HepG2 (cell line): ENCODE data around the gene ACER3. TPM values are rescaled to one million over a fixed set of nuclear protein-coding genes. Genes with fewer than 3 reads are reported as not detected.

Experiments
- ELF4 ChIP-seq: sonication (generic); formaldehyde crosslinking; IDR thresholded peaks from 2 replicates; pipeline ENCODE4 v1.5.0; 2020; ENCODE audit warnings: missing genetic modification reagents, mild to moderate bottlenecking, moderate library complexity, borderline replicate concordance
- GRHL1 ChIP-seq: sonication (generic); formaldehyde crosslinking; conservative IDR thresholded peaks from 2 replicates; pipeline ENCODE4 v1.8.0; 2022; ENCODE audit warnings: missing genetic modification reagents
- HNF1A ChIP-seq, 2 experiments: sonication (generic) in 1 of 2; formaldehyde crosslinking in 1 of 2; IDR thresholded peaks; 2 replicates each; pipeline versions ENCODE4 v1.4.0 to v1.6.1; 2016 to 2020; ENCODE audit warnings: borderline replicate concordance in 1 of 2, low read depth in 1 of 2, mild to moderate bottlenecking in 1 of 2, missing genetic modification reagents in 1 of 2
- IRF2 ChIP-seq: IDR thresholded peaks from 2 replicates; pipeline ENCODE4 v1.6.1; 2018; ENCODE audit warnings: missing genetic modification reagents, missing compliant biosample characterization
- MATR3 ChIP-seq: sonication (generic); formaldehyde crosslinking; IDR thresholded peaks from 2 replicates; pipeline ENCODE4 v1.4.0; 2020; ENCODE audit warnings: missing genetic modification reagents
- SIN3B ChIP-seq: fragments of 150-350 bp; IDR thresholded peaks from 2 replicates; pipeline ENCODE4 v1.6.1; 2014; ENCODE audit warnings: low read length
- SNAPC2 ChIP-seq: sonication (generic); formaldehyde crosslinking; IDR thresholded peaks from 2 replicates; pipeline ENCODE4 v1.8.1; 2022; ENCODE audit warnings: mild to moderate bottlenecking, missing genetic modification reagents
- SP5 ChIP-seq: IDR thresholded peaks from 2 replicates; pipeline ENCODE4 v1.6.1; 2016; ENCODE audit warnings: low read depth, borderline replicate concordance
- TAF15 ChIP-seq: fragments of 200-400 bp; formaldehyde crosslinking; IDR thresholded peaks from one replicate; pipeline ENCODE4 v1.6.1; 2018; ENCODE audit warnings: mild to moderate bottlenecking, low read depth, low read length; ENCODE audit not compliant: poor library complexity, severe bottlenecking
- ZBTB39 ChIP-seq: sonication (generic); formaldehyde crosslinking; IDR thresholded peaks from 2 replicates; pipeline ENCODE4 v1.5.0; 2020; ENCODE audit warnings: missing genetic modification reagents
- ZNF3 ChIP-seq: IDR thresholded peaks from 2 replicates; pipeline ENCODE4 v1.7.0; 2017; ENCODE audit warnings: inconsistent platforms
- polyA plus RNA-seq, 8 experiments: library from polyadenylated mRNA; depleted of rRNA in 3 of 8; stranded (reverse) in 7 of 8; unstranded in 1 of 8; fragments of >200 nt; fragmentation: Illumina TruSeq in 4 of 8; extraction: Trizol in 4 of 8; gene quantifications; 2 replicates each; pipeline versions ENCODE4 v1.2.1 to v1.2.3, GENCODE V29; 2011 to 2016; ENCODE audit warnings: low read depth in 4 of 8, missing spikeins in 1 of 8, mixed read lengths in 1 of 8; ENCODE audit not compliant: insufficient read depth in 1 of 8
- total RNA-seq, 5 experiments: library from RNA; depleted of rRNA; stranded (reverse); fragments of >200 nt; fragmentation: Illumina TruSeq; extraction: Trizol; gene quantifications; 2 replicates each; pipeline ENCODE4 v1.2.3, GENCODE V29; 2016; ENCODE audit warnings: low read depth in 1 of 5
- TF ChIP-seq, protein P1 (sequence below): sonication (generic); formaldehyde crosslinking; IDR thresholded peaks from 2 replicates; pipeline ENCODE4 v1.4.0; 2020; ENCODE audit warnings: missing genetic modification reagents
- TF ChIP-seq, protein P2 (sequence below): sonication (generic); formaldehyde crosslinking; IDR thresholded peaks from 2 replicates; pipeline ENCODE4 v1.8.1; 2023; ENCODE audit warnings: mild to moderate bottlenecking, missing genetic modification reagents
- TF ChIP-seq, protein P3 (sequence below): sonication (generic); formaldehyde crosslinking; IDR thresholded peaks from 2 replicates; pipeline ENCODE4 v1.8.0; 2022; ENCODE audit warnings: mild to moderate bottlenecking, missing genetic modification reagents, moderate library complexity

ACER3 gene
- total and polyA plus RNA-seq, 2 of the 13 experiments (the other 11 are each of a cell fraction or from before 2014, with no cell fraction given), result 6.0 to 9.8 TPM

DNA sequence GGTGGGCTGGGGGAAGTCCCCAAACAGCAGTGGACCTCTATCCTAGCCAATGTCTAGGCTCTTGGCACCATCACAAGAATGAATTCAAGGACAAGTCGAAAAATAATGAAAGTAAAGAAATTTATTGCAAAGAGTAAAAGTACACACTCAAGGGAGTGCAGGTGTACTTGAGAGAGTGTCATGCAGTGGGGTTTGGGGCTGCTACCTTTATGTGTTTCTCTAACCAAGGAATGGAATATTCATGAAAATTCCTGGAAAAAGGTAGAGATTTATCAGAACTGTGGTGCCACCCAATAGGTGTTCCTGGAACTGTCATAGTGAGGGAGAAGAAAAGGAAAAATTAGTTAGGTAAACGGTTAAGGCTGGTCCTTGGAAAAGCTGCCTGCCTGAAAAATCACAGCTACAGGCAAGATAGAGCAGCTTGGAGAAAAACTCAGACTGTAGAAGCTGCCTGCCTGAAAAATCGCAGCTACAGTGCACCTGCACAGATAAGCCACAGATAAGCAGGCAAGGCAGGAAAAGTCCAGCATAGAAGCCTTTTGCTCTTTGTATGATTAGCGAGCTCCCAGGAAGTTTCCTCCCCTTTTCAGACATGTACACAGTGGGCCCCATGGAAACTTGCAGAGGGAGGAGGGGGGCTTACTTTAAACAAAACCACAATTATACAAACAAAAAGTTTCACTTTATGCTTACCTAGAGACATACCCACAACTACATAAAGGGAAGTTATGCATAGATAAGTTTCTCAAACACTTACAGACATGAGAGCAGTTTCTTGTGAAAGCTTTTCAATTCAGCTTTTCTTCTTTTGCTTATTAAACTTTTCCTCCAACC, 102.1 kb downstream of the ACER3 start (continued):
- TF ChIP-seq, protein P1, sequence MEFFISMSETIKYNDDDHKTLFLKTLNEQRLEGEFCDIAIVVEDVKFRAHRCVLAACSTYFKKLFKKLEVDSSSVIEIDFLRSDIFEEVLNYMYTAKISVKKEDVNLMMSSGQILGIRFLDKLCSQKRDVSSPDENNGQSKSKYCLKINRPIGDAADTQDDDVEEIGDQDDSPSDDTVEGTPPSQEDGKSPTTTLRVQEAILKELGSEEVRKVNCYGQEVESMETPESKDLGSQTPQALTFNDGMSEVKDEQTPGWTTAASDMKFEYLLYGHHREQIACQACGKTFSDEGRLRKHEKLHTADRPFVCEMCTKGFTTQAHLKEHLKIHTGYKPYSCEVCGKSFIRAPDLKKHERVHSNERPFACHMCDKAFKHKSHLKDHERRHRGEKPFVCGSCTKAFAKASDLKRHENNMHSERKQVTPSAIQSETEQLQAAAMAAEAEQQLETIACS (CRISPR knock-in tag), result no peak
- TF ChIP-seq HNF1A (IDR thresholded peaks at IDR 0.05; ENCODE audit: low read depth) (peak; percentile 55), HNF1A (CRISPR knock-in tag; IDR thresholded peaks at IDR 0.05; ENCODE audit: borderline replicate concordance) (no peak; the same call in 1 of the 2 replicates), GRHL1 (CRISPR knock-in tag) (no peak), ELF4 (CRISPR knock-in tag) (no peak), SNAPC2 (CRISPR knock-in tag) (no peak), SIN3B (no peak), ZBTB39 (CRISPR knock-in tag) (no peak), TAF15 (no peak), ZNF3 (CRISPR knock-in tag) (no peak), MATR3 (CRISPR knock-in tag) (no peak), SP5 (peak; percentile 96), IRF2 (peak; percentile 76)
- TF ChIP-seq, protein P2, sequence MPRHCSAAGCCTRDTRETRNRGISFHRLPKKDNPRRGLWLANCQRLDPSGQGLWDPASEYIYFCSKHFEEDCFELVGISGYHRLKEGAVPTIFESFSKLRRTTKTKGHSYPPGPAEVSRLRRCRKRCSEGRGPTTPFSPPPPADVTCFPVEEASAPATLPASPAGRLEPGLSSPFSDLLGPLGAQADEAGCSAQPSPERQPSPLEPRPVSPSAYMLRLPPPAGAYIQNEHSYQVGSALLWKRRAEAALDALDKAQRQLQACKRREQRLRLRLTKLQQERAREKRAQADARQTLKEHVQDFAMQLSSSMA, result no peak
- TF ChIP-seq, protein P3, sequence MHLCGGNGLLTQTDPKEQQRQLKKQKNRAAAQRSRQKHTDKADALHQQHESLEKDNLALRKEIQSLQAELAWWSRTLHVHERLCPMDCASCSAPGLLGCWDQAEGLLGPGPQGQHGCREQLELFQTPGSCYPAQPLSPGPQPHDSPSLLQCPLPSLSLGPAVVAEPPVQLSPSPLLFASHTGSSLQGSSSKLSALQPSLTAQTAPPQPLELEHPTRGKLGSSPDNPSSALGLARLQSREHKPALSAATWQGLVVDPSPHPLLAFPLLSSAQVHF (CRISPR knock-in tag), result no peak
